Neuronal stem cell (in vitro differentiated cells): ENCODE results near the gene DMXL1.
"Not testable (repeated sequence)": the region's sequence is repeated elsewhere in the genome, so short reads cannot be mapped to it uniquely, and the experiment has no call there.

ENCODE experiments used
- DNase-seq: peaks from one replicate; pipeline ENCODE4 v3.0.0-alpha.2; 2013; ENCODE audit warnings: low spot score
- H2AFZ ChIP-seq: one replicate; pipeline ENCODE4 v1.6.1; 2013; ENCODE audit warnings: mild to moderate bottlenecking, low read length, inconsistent platforms
- H2AK5ac ChIP-seq: 2 replicates; pipeline ENCODE4 v1.6.1; 2013; ENCODE audit warnings: low read depth, mild to moderate bottlenecking, inconsistent platforms, low read length, moderate library complexity, mixed read lengths
- H2BK120ac ChIP-seq: 2 replicates; pipeline ENCODE4 v1.6.1; 2013; ENCODE audit warnings: low read depth, mild to moderate bottlenecking, inconsistent platforms, low read length, moderate library complexity, mixed read lengths
- H2BK12ac ChIP-seq: one replicate; pipeline ENCODE4 v1.6.1; 2013; ENCODE audit warnings: low read length, inconsistent platforms
- H2BK15ac ChIP-seq: 2 replicates; pipeline ENCODE4 v1.6.1; 2013; ENCODE audit warnings: mild to moderate bottlenecking, low read length, inconsistent platforms, mixed read lengths
- H2BK5ac ChIP-seq: one replicate; pipeline ENCODE4 v1.6.1; 2013; ENCODE audit warnings: inconsistent platforms, mild to moderate bottlenecking, low read length, moderate library complexity
- H3K14ac ChIP-seq: one replicate; pipeline ENCODE4 v1.6.1; 2013; ENCODE audit warnings: low read length, inconsistent platforms
- H3K18ac ChIP-seq: 2 replicates; pipeline ENCODE4 v1.6.1; 2013; ENCODE audit warnings: low read length, inconsistent platforms
- H3K23ac ChIP-seq: 2 replicates; pipeline ENCODE4 v1.6.1; 2013; ENCODE audit warnings: low read depth, mild to moderate bottlenecking, mixed read lengths, low read length, inconsistent platforms; ENCODE audit not compliant: poor library complexity
- H3K27ac ChIP-seq: replicated peaks from 3 replicates; pipeline ENCODE4 v1.5.1; 2013; ENCODE audit warnings: low read length, inconsistent platforms
- H3K27me3 ChIP-seq, 3 experiments: 2 replicates each; pipeline ENCODE4 v1.6.1; 2013; ENCODE audit warnings: low read length in 3 of 3, mild to moderate bottlenecking in 2 of 3, inconsistent platforms in 1 of 3, low read depth in 1 of 3, mixed read lengths in 1 of 3, moderate library complexity in 1 of 3; ENCODE audit not compliant: control insufficient read depth in 3 of 3, insufficient read depth in 3 of 3
- H3K36me3 ChIP-seq, 2 donors: replicated peaks in 1 of 2; 2 replicates each; pipeline ENCODE4 v1.6.1; 2013; ENCODE audit warnings: low read length in 2 of 2; ENCODE audit not compliant: control insufficient read depth in 2 of 2, insufficient read depth in 2 of 2
- H3K4ac ChIP-seq: 2 replicates; pipeline ENCODE4 v1.6.1; 2013; ENCODE audit warnings: inconsistent platforms, mild to moderate bottlenecking, low read length, moderate library complexity
- H3K4me1 ChIP-seq, 2 donors: 1 replicate in 1 of 2; 2 replicates in 1 of 2; pipeline ENCODE4 v1.6.1; 2013; ENCODE audit warnings: low read length in 2 of 2, low read depth in 1 of 2; ENCODE audit not compliant: control insufficient read depth in 2 of 2, insufficient read depth in 1 of 2
- H3K4me2 ChIP-seq: one replicate; pipeline ENCODE4 v1.6.1; 2013; ENCODE audit warnings: mild to moderate bottlenecking, low read length, inconsistent platforms; ENCODE audit not compliant: insufficient read depth, poor library complexity, severe bottlenecking
- H3K4me3 ChIP-seq, 2 donors: 2 replicates each; pipeline ENCODE4 v1.5.1; 2013; ENCODE audit warnings: low read length in 2 of 2, mild to moderate bottlenecking in 2 of 2, inconsistent platforms in 1 of 2, moderate library complexity in 1 of 2
- H3K79me1 ChIP-seq: one replicate; pipeline ENCODE4 v1.6.1; 2013; ENCODE audit warnings: low read depth, mild to moderate bottlenecking, inconsistent platforms, low read length, moderate library complexity
- H3K9ac ChIP-seq: one replicate; pipeline ENCODE4 v1.6.1; 2013; ENCODE audit warnings: mild to moderate bottlenecking, low read depth, low read length, inconsistent platforms; ENCODE audit not compliant: poor library complexity
- H3K9me3 ChIP-seq, 2 donors: replicated peaks in 1 of 2; 2 replicates each; pipeline versions ENCODE3 to v1.6.1; 2013; ENCODE audit warnings: low read length in 2 of 2, mild to moderate bottlenecking in 2 of 2, inconsistent platforms in 1 of 2, low read depth in 1 of 2, mixed read lengths in 1 of 2, moderate library complexity in 1 of 2; ENCODE audit not compliant: control insufficient read depth in 2 of 2, insufficient read depth in 1 of 2
- H4K8ac ChIP-seq: one replicate; pipeline ENCODE4 v1.6.1; 2013; ENCODE audit warnings: low read depth, mild to moderate bottlenecking, inconsistent platforms, low read length, moderate library complexity
- H4K91ac ChIP-seq: one replicate; pipeline ENCODE4 v1.6.1; 2013; ENCODE audit warnings: low read length, low read depth, mild to moderate bottlenecking, inconsistent platforms; ENCODE audit not compliant: poor library complexity
- WGBS, 2 donors: extraction: QIAGEN DNeasy Blood & Tissue Kit; methylation state at CpG; one replicate each; pipeline ENCODE4 v1.1.7; 2013; ENCODE audit warnings: missing lambda C conversion rate in 2 of 2, mixed read lengths in 1 of 2; ENCODE audit not compliant: insufficient read length in 2 of 2, insufficient replicate concordance in 1 of 2; ENCODE audit errors: extremely low coverage in 2 of 2; 5-methylcytosine and 5-hydroxymethylcytosine counted together

DMXL1 gene

DNA sequence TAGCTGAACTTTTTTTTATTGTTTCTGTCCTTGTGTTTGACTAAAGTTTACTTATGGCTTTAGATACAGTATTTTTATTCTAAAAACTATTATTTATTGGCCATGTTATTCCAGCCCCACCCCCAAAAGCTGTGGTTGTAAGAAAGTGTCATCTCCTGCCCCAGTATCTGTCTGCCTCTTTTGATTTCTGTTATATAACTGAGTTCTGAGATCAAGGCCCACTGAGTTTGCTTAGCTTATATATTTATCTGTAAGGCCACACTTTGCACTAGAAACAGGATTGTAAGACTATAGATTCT is 168.2 kb downstream of the DMXL1 start:
- Histone ChIP-seq H4K91ac (no peak overlapping the region), H3K9ac (no peak overlapping the region), H3K36me3 (peaks cover 0 to 7% of the 10 kb centered on the region in 2 donors), H3K79me1 (no peaks in the 10 kb centered on the region), H2BK5ac (no peak overlapping the region), H3K27me3 (no peaks in the 10 kb centered on the region), H2BK12ac (no peak overlapping the region), H2BK120ac (no peak overlapping the region), H2AFZ (no peak overlapping the region), H3K27ac (no peak overlapping the region), H2BK15ac (no peak overlapping the region), H3K9me3 (no peaks in the 10 kb centered on the region), H3K4me3 (no peak overlapping the region), H3K18ac (no peak overlapping the region), H4K8ac (no peak overlapping the region), H3K23ac (no peak overlapping the region), H3K4me2 (no peak overlapping the region), H3K14ac (no peak overlapping the region), H2AK5ac (no peak overlapping the region), H3K4ac (no peak overlapping the region), H3K4me1 (no peaks in the 10 kb centered on the region)
- DNase-seq: no peak

DNA sequence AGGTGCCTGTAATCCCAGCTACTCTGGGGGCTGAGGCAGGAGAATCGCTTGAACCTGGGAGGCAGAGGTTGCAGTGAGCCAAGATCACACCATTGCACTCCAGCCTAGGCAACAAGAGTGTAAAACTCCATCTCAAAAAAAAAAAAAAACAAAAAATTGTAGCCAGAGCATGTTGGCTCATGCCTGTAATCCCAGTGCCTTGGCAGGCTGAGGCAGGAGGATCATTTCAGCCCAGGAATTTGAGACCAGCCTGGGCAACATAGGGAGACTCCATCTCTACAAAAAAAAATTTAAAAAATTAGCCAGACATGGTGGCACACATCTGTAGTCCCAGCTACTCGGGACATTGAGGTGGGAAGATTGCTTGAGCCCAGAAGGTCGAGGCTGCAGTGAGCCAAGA is 168.9 kb downstream of the DMXL1 start:
- not testable (repeated sequence) for H3K4me1 ChIP-seq, H3K23ac ChIP-seq, H3K27ac ChIP-seq, H3K18ac ChIP-seq, H2BK15ac ChIP-seq, H3K14ac ChIP-seq, H2BK5ac ChIP-seq, H3K36me3 ChIP-seq, H3K4me3 ChIP-seq, H2BK12ac ChIP-seq, H3K79me1 ChIP-seq, H2AK5ac ChIP-seq, H4K8ac ChIP-seq, H3K9ac ChIP-seq, H4K91ac ChIP-seq, H3K9me3 ChIP-seq, H2BK120ac ChIP-seq, H2AFZ ChIP-seq, H3K27me3 ChIP-seq, DNase-seq, H3K4me2 ChIP-seq, H3K4ac ChIP-seq
- no CpG with 5 or more reads among the region's 3 CpGs for WGBS, 2 donors

GRCh38 chr5:119243888-119244287 is 173.0 kb downstream of the DMXL1 start:
- H3K36me3 ChIP-seq: peaks cover 0 to 14% of the 10 kb centered on the region in 2 donors
- no peak overlapping the region for H3K9ac ChIP-seq
- H3K79me1 ChIP-seq: no peaks in the 10 kb centered on the region
- H3K14ac ChIP-seq: no peak overlapping the region
- H2BK12ac ChIP-seq: no peak overlapping the region
- H3K27me3 ChIP-seq: no peaks in the 10 kb centered on the region
- no peak overlapping the region for H2AFZ ChIP-seq
- H3K9me3 ChIP-seq: no peaks in the 10 kb centered on the region
- H2BK15ac ChIP-seq: no peak overlapping the region
- no peaks in the 10 kb centered on the region for H3K4me1 ChIP-seq
- WGBS, 2 donors: no CpG with 5 or more reads among the region's 3 CpGs
- no peak overlapping the region for H3K27ac ChIP-seq
- H4K8ac ChIP-seq: no peak overlapping the region
- no peak overlapping the region for H3K4ac ChIP-seq
- no peak overlapping the region for H2AK5ac ChIP-seq
- H3K23ac ChIP-seq: no peak overlapping the region
- H2BK5ac ChIP-seq: no peak overlapping the region
- H3K18ac ChIP-seq: no peak overlapping the region
- H4K91ac ChIP-seq: no peak overlapping the region
- H2BK120ac ChIP-seq: no peak overlapping the region
- H3K4me2 ChIP-seq: no peak overlapping the region
- no peak for DNase-seq
- no peak overlapping the region for H3K4me3 ChIP-seq

GRCh38 chr5:119250946-119251901 is 180.3 kb downstream of the DMXL1 start:
- DNase-seq: no peak
- Histone ChIP-seq H3K23ac (no peak overlapping the region), H3K9ac (no peak overlapping the region), H3K4me2 (no peak overlapping the region), H2AFZ (no peak overlapping the region), H2BK12ac (no peak overlapping the region), H4K8ac (no peak overlapping the region), H3K4me1 (no peaks in the 10 kb centered on the region), H3K4me3 (no peak overlapping the region), H2BK5ac (no peak overlapping the region), H2AK5ac (no peak overlapping the region), H4K91ac (no peak overlapping the region), H3K27ac (no peak overlapping the region), H3K27me3 (no peaks in the 10 kb centered on the region), H2BK15ac (no peak overlapping the region), H3K36me3 (peaks cover 0 to under 1% of the 10 kb centered on the region in 2 donors), H3K18ac (no peak overlapping the region), H2BK120ac (no peak overlapping the region), H3K14ac (no peak overlapping the region), H3K79me1 (no peaks in the 10 kb centered on the region), H3K9me3 (no peaks in the 10 kb centered on the region), H3K4ac (no peak overlapping the region)
- no CpG with 5 or more reads among the region's 7 CpGs for WGBS, 2 donors
